ENCODE results near the gene SPATS1.

SPATS1 gene

DNA sequence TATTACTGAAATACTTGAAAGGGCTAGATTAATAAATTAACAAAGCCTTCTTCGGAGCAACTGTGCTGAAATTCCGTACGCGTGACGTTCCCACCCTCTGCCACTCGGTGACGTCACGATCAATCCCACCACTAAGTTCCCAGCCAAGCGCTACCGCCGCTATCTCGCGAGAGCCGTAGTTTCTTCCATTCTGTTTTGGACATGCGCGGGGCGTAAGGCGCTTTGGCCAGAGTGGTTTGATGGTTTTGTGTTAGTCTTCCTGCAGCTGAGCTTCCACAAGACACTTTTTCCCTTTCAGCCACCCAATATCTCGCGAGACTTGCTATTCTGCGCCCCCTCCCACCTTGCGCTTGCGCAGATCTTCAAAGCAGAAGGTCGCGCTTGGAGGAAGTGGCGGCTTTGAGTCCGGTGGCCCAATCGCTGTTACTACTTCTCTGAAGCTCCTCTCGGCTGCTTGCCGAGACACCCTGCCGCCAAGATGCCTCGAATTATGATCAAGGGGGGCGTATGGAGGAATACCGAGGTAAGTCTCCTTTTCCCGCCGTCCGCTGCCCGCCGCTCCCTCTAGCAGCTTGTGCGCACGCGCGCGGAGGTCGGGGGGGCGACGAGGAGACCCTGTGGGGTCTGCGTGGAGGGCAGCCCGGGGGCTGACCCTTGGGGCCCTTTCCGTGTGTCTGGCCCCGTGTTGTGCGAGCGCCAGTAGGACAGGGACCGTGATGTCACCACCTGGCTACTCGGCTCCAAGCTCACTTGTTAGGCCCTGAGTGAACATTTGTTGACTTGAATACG lies 45.1 kb downstream of the SPATS1 start, which contains the start of gene CDC5L:
Gene CDC5L, plus strand, starts transcription at position 361 of the 789 bp plus-strand sequence. Its CDS starts 118 bp downstream, at position 479.
- peak; percentile 85 for DNase-seq (ENCODE audit: low read depth)

DNA sequence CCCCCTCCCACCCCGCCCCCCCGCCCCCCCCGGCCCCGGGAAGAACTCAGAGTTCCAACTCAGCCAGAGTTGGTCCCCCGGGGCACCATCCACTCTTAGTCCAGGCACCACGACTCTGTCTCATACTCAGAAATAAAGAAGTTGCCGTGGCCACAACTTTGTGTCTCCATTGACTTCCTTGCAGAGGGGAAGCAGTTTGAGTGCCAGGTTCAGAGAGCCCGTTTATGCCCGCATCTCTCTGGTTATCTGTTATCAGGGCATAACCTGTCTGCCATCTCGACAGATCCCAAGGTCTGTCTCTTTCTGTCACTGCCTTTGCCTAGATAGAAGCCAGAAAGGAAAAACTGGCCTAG lies 45.7 kb downstream of the SPATS1 start:
- DNase-seq (ENCODE audit: low read depth) = no peak

- no peak for DNase-seq (ENCODE audit: low read depth)
These were observed 46.4 kb downstream of the SPATS1 start for GRCh38 chr6:44388887-44389286.

DNA sequence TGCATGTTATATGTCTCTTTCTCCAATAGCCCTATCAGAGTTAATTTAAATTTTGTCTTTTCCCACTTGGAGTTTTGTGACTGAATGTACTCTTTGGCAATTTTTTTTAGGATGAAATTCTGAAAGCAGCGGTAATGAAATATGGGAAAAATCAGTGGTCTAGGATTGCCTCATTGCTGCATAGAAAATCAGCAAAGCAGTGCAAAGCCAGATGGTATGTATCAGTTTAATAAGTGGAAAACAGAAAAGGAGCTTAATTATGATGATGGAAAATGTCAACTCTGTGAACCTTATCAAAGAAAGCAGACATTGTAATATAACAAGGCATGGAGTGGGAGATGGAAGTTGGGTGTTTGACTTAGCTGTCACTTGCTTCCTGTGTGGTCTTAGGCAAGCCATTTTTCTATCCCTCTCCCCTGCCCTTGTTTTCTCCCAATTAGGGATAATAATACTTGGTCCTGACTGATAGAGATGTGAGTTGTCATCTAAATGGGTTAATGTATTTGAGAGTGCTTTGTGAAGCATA lies 47.8 kb downstream of the SPATS1 start:
- DNase-seq (ENCODE audit: low read depth) = no peak
